ENCODE results near the gene VAMP2.
A peak's percentile ranks its signal among the peaks of the same experiment; 100 is the strongest.

DNA sequence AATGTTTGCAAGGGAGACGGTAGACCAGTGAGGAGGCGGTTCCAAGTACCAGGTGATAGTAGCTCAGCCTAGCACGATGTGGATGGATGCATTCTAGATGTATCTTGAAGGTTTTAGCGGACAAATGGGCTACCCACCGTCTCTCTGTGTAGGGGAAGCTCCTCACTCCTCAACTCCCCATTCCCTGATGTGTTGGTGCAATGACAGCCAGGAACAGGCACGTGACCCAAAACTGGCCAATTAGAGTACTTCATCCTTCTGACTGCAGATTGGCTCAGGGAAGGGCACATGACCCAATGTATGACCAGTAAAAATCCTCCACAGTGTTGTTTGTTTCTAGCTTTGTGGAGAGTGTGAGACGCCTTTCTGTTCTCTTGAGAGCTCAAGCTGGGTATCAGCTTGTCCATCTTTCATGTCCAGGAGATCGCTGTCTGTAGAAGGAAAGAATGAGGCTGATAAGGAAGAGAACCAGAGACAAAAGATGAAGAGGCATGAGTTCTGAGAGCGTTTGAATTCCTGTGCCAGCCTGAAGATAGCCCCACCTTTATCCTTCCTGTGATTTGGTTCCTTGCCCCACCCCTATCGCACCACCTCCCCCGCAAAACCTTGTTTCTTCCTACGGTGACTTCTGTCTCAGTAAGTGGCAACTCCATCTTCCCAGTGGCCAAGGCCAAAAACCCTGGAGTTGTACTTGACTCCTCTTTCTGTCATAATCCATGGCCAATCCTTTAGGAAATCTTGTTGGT lies 29.5 kb upstream of the VAMP2 start:
- TF ChIP-seq, protein P1, sequence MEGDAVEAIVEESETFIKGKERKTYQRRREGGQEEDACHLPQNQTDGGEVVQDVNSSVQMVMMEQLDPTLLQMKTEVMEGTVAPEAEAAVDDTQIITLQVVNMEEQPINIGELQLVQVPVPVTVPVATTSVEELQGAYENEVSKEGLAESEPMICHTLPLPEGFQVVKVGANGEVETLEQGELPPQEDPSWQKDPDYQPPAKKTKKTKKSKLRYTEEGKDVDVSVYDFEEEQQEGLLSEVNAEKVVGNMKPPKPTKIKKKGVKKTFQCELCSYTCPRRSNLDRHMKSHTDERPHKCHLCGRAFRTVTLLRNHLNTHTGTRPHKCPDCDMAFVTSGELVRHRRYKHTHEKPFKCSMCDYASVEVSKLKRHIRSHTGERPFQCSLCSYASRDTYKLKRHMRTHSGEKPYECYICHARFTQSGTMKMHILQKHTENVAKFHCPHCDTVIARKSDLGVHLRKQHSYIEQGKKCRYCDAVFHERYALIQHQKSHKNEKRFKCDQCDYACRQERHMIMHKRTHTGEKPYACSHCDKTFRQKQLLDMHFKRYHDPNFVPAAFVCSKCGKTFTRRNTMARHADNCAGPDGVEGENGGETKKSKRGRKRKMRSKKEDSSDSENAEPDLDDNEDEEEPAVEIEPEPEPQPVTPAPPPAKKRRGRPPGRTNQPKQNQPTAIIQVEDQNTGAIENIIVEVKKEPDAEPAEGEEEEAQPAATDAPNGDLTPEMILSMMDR (IDR thresholded peaks at IDR 0.05) = no peak
- TF ChIP-seq POLR2A (IDR thresholded peaks at IDR 0.05) = peak; percentile 57
